HG03457 (cell line): Measurements from ENCODE around the gene PBX3.

ENCODE experiments used
- ATAC-seq: cut with Tn5 transposase; IDR thresholded peaks from one replicate; pipeline ENCODE4 v1.9.1; 2021; ENCODE audit warnings: moderate number of reproducible peaks; ENCODE audit not compliant: unreplicated experiment

PBX3 gene

GRCh38 chr9:125897481-125897880 is 150.3 kb downstream of the PBX3 start:
- ATAC-seq = no peak

GRCh38 chr9:125902214-125902613 is 155.0 kb downstream of the PBX3 start:
- ATAC-seq = no peak

- ATAC-seq = no peak
Observed at GRCh38 chr9:125902831-125903512, 155.8 kb downstream of the PBX3 start.

GRCh38 chr9:125904155-125904851 is 157.1 kb downstream of the PBX3 start:
- ATAC-seq = no peak

GRCh38 chr9:125906144-125906543 is 159.0 kb downstream of the PBX3 start:
- no peak for ATAC-seq

- no peak for ATAC-seq
Observed at GRCh38 chr9:125906893-125907292, 159.7 kb downstream of the PBX3 start.

GRCh38 chr9:125908136-125908535 is 161.0 kb downstream of the PBX3 start:
- ATAC-seq = no peak

- no peak for ATAC-seq
Observed at GRCh38 chr9:125908966-125909365, 161.8 kb downstream of the PBX3 start.

GRCh38 chr9:125909459-125909858 is 162.3 kb downstream of the PBX3 start:
- no peak for ATAC-seq

GRCh38 chr9:125910286-125910685 is 163.1 kb downstream of the PBX3 start:
- no peak for ATAC-seq

- ATAC-seq = no peak
Observed at GRCh38 chr9:125911861-125912644, 164.9 kb downstream of the PBX3 start.

- ATAC-seq = no peak
Observed at GRCh38 chr9:125912667-125913066, 165.5 kb downstream of the PBX3 start.

- ATAC-seq = no peak
Observed at GRCh38 chr9:125913551-125913950, 166.4 kb downstream of the PBX3 start.

- ATAC-seq = no peak
Observed at GRCh38 chr9:125914411-125914810, 167.2 kb downstream of the PBX3 start.

- no peak for ATAC-seq
Observed at GRCh38 chr9:125915606-125916005, 168.4 kb downstream of the PBX3 start.

- no peak for ATAC-seq
Observed at GRCh38 chr9:125919565-125919964, 172.4 kb downstream of the PBX3 start.

GRCh38 chr9:125920402-125920801 is 173.2 kb downstream of the PBX3 start:
- no peak for ATAC-seq

GRCh38 chr9:125922854-125923253 is 175.7 kb downstream of the PBX3 start:
- no peak for ATAC-seq

GRCh38 chr9:125924351-125924750 is 177.2 kb downstream of the PBX3 start:
- ATAC-seq = no peak

GRCh38 chr9:125926936-125927335 is 179.8 kb downstream of the PBX3 start:
- ATAC-seq = no peak

GRCh38 chr9:125929846-125930245 is 182.7 kb downstream of the PBX3 start:
- ATAC-seq = no peak

- no peak for ATAC-seq
Observed at GRCh38 chr9:125931211-125931610, 184.0 kb downstream of the PBX3 start.
